Activated CD4-positive, CD25-positive, alpha-beta regulatory T cell treated with anti-CD3 and anti-CD28 coated beads, Interleukin-2, amount 50 U/mL, for 16 hours (primary cell): Measurements from ENCODE around the gene SSRP1.
A peak's percentile ranks its signal among the peaks of the same experiment; 100 is the strongest.

Experiments used
- DNase-seq: peaks from one replicate; pipeline ENCODE4 v3.0.0-alpha.2; 2020; ENCODE audit warnings: low read depth, low spot score

Gene SSRP1

DNA sequence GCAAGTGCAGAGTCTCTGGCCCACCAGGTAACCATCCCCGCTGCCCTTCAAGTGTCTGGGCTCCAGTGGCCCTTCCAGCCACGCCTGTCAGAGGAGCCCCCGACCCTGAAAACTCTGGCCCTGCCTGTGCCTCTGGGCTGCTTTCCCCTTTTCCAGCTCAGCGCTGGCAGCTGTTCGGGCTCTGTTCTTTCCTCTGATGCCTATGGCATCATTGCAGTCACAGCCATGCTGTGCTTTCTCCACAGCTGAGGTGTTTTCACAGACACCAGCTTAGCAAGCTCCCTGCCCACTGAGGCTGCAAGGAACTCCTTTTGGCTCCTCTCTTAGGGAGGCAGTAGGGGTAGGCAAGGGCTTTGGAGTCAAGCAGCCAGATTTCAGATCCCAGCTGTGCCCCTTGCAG is 23.7 kb upstream of the SSRP1 start:
- DNase-seq: no peak

GRCh38 chr11:57358991-57359390 is 23.3 kb upstream of the SSRP1 start:
- no peak for DNase-seq

GRCh38 chr11:57358543-57358961 is 22.9 kb upstream of the SSRP1 start:
- no peak for DNase-seq

DNA sequence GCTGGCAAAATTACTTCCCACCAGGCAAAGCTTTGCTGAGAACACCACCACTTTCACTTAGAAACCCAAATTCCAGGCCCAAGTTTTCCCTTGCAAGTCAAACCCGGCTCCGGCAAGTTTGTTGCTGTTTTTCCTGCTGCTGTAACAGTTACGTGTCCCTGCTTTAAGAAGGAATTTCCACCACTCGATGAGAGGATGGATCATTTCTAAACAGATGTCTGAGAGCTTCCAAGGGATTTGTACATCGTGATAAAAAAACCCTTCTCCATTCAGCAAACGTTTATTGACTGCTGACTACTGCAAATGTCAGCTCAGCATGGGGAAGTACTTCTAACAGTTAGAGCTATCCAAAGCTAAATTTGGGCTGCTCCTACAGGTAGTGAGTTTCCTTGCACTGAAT is 22.2 kb upstream of the SSRP1 start:
- no peak for DNase-seq

GRCh38 chr11:57357310-57357709 is 21.6 kb upstream of the SSRP1 start:
- no peak for DNase-seq

DNA sequence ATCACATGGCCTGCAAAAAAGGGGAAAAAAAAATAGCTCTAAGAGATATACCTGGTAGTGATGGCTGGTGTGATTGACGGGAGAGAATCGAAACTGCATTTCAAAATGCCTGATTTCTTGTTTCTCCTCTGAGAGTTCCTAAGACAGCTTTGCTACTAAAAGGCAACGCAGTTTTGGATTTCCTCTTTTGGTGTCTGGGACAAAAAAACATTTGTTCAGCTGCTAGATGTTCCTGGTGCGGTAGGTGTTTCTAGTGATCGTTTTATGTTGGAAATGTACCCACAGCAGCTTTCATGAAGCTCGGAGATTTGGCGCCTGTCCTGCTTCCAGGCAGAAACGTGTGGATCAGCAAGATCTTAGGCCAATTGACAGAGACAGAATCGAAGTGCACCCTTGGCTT is 20.6 kb upstream of the SSRP1 start:
- no peak for DNase-seq

DNA sequence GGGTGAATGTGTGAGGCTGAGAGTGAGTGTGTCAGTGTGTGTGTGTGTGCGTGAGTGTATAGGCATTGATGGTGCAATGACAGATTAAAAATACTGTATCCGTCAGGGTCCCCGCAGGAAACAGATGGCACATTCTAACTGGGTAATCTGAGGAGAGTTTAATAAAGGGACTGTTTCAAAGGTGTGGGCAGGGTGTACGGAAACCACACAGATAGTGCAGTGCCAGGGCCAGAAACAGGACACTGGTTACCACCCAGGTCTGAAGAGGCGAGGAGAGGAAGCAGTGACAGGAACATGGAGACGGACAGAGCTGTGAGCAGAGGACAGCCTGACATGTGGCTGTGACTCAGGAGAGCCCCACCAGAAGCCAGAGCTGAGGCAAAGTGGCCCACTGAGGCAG is 19.0 kb upstream of the SSRP1 start:
- DNase-seq: no peak

GRCh38 chr11:57353852-57354251 is 18.2 kb upstream of the SSRP1 start:
- DNase-seq: no peak

DNA sequence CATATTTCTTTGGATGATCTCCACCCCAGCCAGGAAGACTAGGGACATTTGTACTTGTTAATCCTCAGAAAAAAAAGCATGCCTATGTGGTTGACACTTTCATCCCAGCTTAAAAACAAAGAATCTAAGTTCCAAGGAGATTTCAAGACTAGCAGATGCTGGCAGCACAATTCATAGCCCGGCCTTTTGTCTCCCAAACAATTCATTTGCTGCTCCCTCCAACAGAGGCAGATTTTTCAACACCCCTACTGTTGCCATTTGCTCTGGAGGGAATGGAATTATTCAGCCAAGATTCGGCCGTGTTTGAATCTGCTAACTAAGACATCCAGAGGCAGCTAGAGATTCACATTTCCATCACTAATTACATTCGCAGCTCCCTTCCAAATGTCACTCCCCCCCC is 17.8 kb upstream of the SSRP1 start:
- DNase-seq: no peak

GRCh38 chr11:57353036-57353435 is 17.3 kb upstream of the SSRP1 start:
- DNase-seq: no peak

DNA sequence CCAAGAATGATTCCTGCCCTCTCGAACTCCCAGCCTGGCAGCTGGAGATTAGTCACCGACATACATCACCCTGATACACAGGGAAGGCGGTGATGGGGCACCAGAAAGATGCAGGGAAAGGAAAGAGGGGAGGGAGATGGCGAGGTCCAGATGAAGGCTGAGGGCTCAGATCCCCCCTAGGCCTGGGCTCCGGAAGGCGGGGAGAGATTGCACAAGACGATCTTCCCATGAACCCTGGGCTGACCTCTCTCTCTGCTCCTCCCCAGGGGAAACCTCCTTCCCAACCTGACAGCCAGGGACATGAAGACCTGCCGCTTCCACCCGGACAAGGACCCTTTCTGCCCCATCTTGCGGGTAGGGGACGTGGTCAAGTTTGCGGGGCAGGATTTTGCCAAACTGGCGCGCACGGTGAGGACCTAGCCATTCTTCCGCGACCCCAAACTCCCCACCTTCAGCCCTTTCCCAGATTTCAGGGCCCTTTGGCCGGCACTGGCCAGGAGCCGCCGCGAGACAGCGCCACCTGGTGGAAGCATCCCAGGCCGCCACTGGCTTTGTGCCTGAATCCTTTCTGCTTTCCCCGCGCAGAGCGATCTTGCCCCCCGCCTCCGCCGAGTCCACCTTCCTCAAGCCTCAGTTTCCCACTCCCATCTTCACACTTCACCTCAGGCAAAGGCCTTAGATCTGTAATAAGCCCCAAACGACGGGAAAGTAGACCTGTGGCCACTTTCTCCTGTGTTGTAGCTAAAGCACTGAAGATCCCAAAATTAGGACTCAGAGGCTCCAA is 14.0 kb upstream of the SSRP1 start:
- peak; percentile 46 for DNase-seq

- no peak for DNase-seq
Measured at GRCh38 chr11:57348636-57349313, 13.1 kb upstream of the SSRP1 start.

- DNase-seq: no peak
Measured at GRCh38 chr11:57348052-57348451, 12.4 kb upstream of the SSRP1 start.

- DNase-seq: no peak
Measured at GRCh38 chr11:57347336-57347735, 11.6 kb upstream of the SSRP1 start.

DNA sequence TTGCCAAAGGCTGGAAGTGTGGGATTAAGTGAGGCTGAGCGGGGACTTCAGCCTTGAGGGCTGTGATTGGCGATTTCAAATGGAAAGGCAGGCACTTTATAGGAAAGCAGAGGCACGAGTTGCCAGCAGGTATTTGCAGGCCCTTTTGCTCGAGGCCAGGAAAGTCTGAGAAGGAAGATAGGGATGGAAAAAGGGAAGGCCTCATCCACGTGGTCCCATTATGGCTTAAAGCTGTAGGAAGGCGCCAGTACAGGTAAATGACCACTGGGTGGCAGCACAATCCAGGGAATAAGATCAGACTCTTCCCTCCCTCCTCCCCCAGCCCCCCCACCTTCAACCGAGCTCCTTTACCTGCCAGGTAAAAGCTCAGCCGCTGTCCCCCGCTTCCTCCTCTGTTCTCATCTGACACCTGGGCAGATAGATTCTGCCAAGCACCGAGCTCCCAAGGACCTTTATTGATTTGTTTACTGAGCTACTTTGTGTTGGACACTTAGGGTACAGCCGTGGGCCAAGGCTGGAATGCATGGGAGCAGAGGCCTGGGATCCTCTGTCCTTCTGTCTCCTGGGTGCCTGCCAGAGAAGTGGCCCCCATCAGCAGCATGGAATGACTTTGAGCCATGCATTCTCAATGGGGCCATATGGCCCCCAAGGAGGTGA is 10.0 kb upstream of the SSRP1 start:
- DNase-seq: peak; percentile 45

DNA sequence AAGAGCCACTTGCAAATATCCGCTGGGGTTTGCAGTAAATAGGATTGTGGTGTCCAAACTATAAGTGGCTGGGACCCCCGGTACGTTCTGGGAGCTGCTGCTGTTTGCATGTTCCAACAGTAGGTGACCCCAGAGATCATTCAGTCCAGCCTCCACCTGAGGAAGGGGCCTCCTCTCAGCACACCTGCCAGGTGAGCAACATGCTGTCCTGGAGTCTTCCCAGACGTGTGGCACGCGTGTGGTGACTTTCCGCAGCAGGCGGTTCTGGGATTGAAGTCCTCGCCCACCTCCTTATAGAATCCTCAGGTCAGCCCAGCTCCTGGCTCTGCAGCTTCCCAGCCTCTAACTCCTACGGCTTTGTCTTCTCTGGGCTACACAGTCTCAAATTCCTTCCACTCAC is 9.1 kb upstream of the SSRP1 start:
- DNase-seq: no peak

GRCh38 chr11:57343825-57344224 is 8.1 kb upstream of the SSRP1 start:
- no peak for DNase-seq

- no peak for DNase-seq
Measured at GRCh38 chr11:57342702-57343101, 7.0 kb upstream of the SSRP1 start.

- no peak for DNase-seq
Measured at GRCh38 chr11:57341250-57341808, 5.6 kb upstream of the SSRP1 start.

GRCh38 chr11:57340039-57340615 is 4.4 kb upstream of the SSRP1 start:
- DNase-seq: no peak

DNA sequence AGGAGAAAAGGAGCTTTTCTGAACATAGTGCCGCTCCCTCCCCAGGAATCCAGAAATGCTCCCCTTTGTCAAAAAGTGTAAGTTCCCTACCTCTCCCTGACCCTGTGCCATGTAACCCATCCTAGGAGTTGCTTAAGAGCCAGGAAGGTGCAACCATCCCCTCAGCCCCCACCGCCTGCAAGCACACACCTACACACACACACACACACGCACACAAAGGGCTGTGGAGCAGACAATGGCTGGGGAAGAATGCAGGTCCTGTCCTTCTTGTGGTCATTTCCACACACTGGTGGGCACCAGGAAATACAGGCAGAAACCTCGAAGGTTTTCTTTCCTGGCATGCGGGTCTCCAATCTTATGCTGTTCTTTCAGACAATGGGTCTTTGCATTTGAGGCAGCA is 3.6 kb upstream of the SSRP1 start:
- DNase-seq: no peak

GRCh38 chr11:57338142-57338541 is 2.5 kb upstream of the SSRP1 start, which contains the start of gene P2RX3:
TSS of gene P2RX3 (plus strand) at chr11:57338352. CDS start at chr11:57338551, 199 bp downstream.
- DNase-seq: no peak
